Measurements from ENCODE around the gene FADS2. TPM values are rescaled to one million over a fixed set of nuclear protein-coding genes. Genes with fewer than 3 reads are reported as not detected.
A peak's percentile ranks its signal among the peaks of the same experiment; 100 is the strongest.

FADS2 gene
- total RNA-seq, 1 experiment from 2014 or later = 423 TPM

DNA sequence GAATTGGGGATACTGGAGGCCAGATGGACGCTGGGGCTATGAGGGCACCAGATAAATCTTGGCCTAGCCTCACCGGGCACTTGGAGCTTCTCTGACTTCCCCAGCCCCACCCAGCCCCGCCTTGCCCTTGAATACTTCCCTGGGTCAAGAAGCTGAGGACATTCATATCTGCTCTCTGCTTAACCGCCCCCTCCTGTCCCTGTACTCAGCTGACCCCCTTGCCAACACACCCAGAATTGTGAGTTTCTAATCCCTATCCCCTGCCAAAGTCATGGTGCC lies 41.3 kb downstream of the FADS2 start:
- H3K27ac Mint-ChIP-seq = no peak overlapping the region
- peaks cover 16% of the 10 kb centered on the region for H3K4me1 Mint-ChIP-seq
- TF ChIP-seq, protein P1, sequence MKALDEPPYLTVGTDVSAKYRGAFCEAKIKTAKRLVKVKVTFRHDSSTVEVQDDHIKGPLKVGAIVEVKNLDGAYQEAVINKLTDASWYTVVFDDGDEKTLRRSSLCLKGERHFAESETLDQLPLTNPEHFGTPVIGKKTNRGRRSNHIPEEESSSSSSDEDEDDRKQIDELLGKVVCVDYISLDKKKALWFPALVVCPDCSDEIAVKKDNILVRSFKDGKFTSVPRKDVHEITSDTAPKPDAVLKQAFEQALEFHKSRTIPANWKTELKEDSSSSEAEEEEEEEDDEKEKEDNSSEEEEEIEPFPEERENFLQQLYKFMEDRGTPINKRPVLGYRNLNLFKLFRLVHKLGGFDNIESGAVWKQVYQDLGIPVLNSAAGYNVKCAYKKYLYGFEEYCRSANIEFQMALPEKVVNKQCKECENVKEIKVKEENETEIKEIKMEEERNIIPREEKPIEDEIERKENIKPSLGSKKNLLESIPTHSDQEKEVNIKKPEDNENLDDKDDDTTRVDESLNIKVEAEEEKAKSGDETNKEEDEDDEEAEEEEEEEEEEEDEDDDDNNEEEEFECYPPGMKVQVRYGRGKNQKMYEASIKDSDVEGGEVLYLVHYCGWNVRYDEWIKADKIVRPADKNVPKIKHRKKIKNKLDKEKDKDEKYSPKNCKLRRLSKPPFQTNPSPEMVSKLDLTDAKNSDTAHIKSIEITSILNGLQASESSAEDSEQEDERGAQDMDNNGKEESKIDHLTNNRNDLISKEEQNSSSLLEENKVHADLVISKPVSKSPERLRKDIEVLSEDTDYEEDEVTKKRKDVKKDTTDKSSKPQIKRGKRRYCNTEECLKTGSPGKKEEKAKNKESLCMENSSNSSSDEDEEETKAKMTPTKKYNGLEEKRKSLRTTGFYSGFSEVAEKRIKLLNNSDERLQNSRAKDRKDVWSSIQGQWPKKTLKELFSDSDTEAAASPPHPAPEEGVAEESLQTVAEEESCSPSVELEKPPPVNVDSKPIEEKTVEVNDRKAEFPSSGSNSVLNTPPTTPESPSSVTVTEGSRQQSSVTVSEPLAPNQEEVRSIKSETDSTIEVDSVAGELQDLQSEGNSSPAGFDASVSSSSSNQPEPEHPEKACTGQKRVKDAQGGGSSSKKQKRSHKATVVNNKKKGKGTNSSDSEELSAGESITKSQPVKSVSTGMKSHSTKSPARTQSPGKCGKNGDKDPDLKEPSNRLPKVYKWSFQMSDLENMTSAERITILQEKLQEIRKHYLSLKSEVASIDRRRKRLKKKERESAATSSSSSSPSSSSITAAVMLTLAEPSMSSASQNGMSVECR (CRISPR knock-in tag; IDR thresholded peaks at IDR 0.05; ENCODE audit: borderline replicate concordance) = 0 out of 2 replicates have a peak, but pooled peaks have one; percentile 1
- TF ChIP-seq ATF3 (CRISPR knock-in tag; conservative IDR thresholded peaks at IDR 0.05) = no peak
- TF ChIP-seq GTF2I (CRISPR knock-in tag; conservative IDR thresholded peaks at IDR 0.05) = no peak
- TF ChIP-seq, protein P2, sequence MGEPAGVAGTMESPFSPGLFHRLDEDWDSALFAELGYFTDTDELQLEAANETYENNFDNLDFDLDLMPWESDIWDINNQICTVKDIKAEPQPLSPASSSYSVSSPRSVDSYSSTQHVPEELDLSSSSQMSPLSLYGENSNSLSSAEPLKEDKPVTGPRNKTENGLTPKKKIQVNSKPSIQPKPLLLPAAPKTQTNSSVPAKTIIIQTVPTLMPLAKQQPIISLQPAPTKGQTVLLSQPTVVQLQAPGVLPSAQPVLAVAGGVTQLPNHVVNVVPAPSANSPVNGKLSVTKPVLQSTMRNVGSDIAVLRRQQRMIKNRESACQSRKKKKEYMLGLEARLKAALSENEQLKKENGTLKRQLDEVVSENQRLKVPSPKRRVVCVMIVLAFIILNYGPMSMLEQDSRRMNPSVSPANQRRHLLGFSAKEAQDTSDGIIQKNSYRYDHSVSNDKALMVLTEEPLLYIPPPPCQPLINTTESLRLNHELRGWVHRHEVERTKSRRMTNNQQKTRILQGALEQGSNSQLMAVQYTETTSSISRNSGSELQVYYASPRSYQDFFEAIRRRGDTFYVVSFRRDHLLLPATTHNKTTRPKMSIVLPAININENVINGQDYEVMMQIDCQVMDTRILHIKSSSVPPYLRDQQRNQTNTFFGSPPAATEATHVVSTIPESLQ (CRISPR knock-in tag; IDR thresholded peaks at IDR 0.05) = no peak
- H3K27me3 Mint-ChIP-seq (ENCODE audit: low read depth) = peaks cover 9% of the 10 kb centered on the region
- ChIA-PET POLR2A (interaction anchor here (0.5 to 2.2 kb wide), 3 partner anchors 73 to 100 kb away, joined by 3 to 5 read pairs (median 4); no protein-coding TSS in a partner anchor), CTCF (interaction anchor here (1.0 to 8.1 kb wide), 14 partner anchors 11 to 239 kb away, joined by 3 to 118 read pairs (median 10); no protein-coding TSS in a partner anchor)
- H3K4me3 Mint-ChIP-seq = no peak overlapping the region
- H3K9me3 Mint-ChIP-seq = no peaks in the 10 kb centered on the region
- ATAC-seq (no peak), DNase-seq (ENCODE audit: low spot score) (no peak)
- H3K36me3 Mint-ChIP-seq = peaks cover 15% of the 10 kb centered on the region

GRCh38 chr11:61869708-61870451 lies 41.8 kb downstream of the FADS2 start:
- ChIA-PET CTCF (interaction anchor here (0.8 to 8.1 kb wide), 21 partner anchors 11 to 436 kb away, joined by 3 to 118 read pairs (median 7); partner anchors contain the start of gene BEST1), POLR2A (interaction anchor here (0.5 to 2.2 kb wide), 4 partner anchors 72 to 99 kb away, joined by 3 to 5 read pairs (median 4); no protein-coding TSS in a partner anchor)
- DNase-seq (ENCODE audit: low spot score) (no peak), ATAC-seq (no peak)
- TF ChIP-seq ZNF121 (CRISPR knock-in tag; IDR thresholded peaks at IDR 0.05) (no peak), NFATC4 (CRISPR knock-in tag; IDR thresholded peaks at IDR 0.05) (peak; percentile 50; the same call in 1 of the 2 replicates)
- peaks cover 12% of the 10 kb centered on the region for H3K36me3 Mint-ChIP-seq
- H3K4me3 Mint-ChIP-seq = no peak overlapping the region
- H3K27me3 Mint-ChIP-seq (ENCODE audit: low read depth) = peaks cover 9% of the 10 kb centered on the region
- H3K4me1 Mint-ChIP-seq = peaks cover 19% of the 10 kb centered on the region
- no peaks in the 10 kb centered on the region for H3K9me3 Mint-ChIP-seq
- no peak overlapping the region for H3K27ac Mint-ChIP-seq

GRCh38 chr11:61870541-61871031 lies 42.5 kb downstream of the FADS2 start:
- Mint-ChIP-seq H3K4me1 (peaks cover 21% of the 10 kb centered on the region), H3K27me3 (ENCODE audit: low read depth) (peaks cover 9% of the 10 kb centered on the region), H3K4me3 (no peak overlapping the region), H3K9me3 (no peaks in the 10 kb centered on the region), H3K27ac (no peak overlapping the region), H3K36me3 (peaks cover 5% of the 10 kb centered on the region)
- ChIA-PET POLR2A (interaction anchor here (2.2 kb wide), 1 partner anchor 74 kb away, joined by 5 read pairs; no protein-coding TSS in a partner anchor), CTCF (interaction anchor here (0.8 to 8.1 kb wide), 21 partner anchors 10 to 442 kb away, joined by 3 to 118 read pairs (median 7); partner anchors contain the start of gene BEST1)
- DNase-seq (ENCODE audit: low spot score) (no peak), ATAC-seq (no peak)
- TF ChIP-seq MYBL2 (CRISPR knock-in tag; IDR thresholded peaks at IDR 0.05) = no peak
- no peak for TF ChIP-seq E2F5 (CRISPR knock-in tag; IDR thresholded peaks at IDR 0.05)
- TF ChIP-seq ZNF416 (CRISPR knock-in tag; IDR thresholded peaks at IDR 0.05) = no peak
- TF ChIP-seq OVOL2 (CRISPR knock-in tag; IDR thresholded peaks at IDR 0.05; ENCODE audit: borderline replicate concordance) = no peak
- TF ChIP-seq JUN (CRISPR knock-in tag; IDR thresholded peaks at IDR 0.05) = no peak

Data from WTC11 (cell line).